HG03175 (cell line): ENCODE measurements around the gene RNH1.

Source experiments
- ATAC-seq: cut with Tn5 transposase; IDR thresholded peaks from one replicate; pipeline ENCODE4 v1.9.1; 2021; ENCODE audit warnings: mild to moderate bottlenecking, moderate library complexity; ENCODE audit not compliant: unreplicated experiment

The RNH1 gene

GRCh38 chr11:459511-460220, 47.4 kb downstream of the RNH1 start:
- ATAC-seq, result no peak

- no peak for ATAC-seq
Observed at GRCh38 chr11:457111-457760, 49.8 kb downstream of the RNH1 start.

- ATAC-seq, result no peak
Observed at GRCh38 chr11:456533-456932, 50.5 kb downstream of the RNH1 start.

GRCh38 chr11:455566-456147, 51.4 kb downstream of the RNH1 start:
- no peak for ATAC-seq

- no peak for ATAC-seq
Observed at GRCh38 chr11:454801-455565, 52.1 kb downstream of the RNH1 start.

GRCh38 chr11:454043-454442, 53.0 kb downstream of the RNH1 start:
- ATAC-seq, result no peak

- no peak for ATAC-seq
Observed at GRCh38 chr11:453564-453963, 53.5 kb downstream of the RNH1 start.

- ATAC-seq, result no peak
Observed at GRCh38 chr11:452916-453527, 54.0 kb downstream of the RNH1 start.

- no peak for ATAC-seq
Observed at GRCh38 chr11:452203-452744, 54.8 kb downstream of the RNH1 start.

- ATAC-seq, result no peak
Observed at GRCh38 chr11:451738-452137, 55.3 kb downstream of the RNH1 start.

- ATAC-seq, result no peak
Observed at GRCh38 chr11:450809-451451, 56.1 kb downstream of the RNH1 start.

- peak; percentile 77 for ATAC-seq
Observed at GRCh38 chr11:449889-450808, 56.9 kb downstream of the RNH1 start, which contains the start of gene PTDSS2. Gene PTDSS2, plus strand, starts transcription at chr11:450279. Its CDS starts 177 bp downstream, at chr11:450456.

- peak; percentile 49 for ATAC-seq
Observed at GRCh38 chr11:447923-448731, 58.9 kb downstream of the RNH1 start.

- ATAC-seq, result no peak
Observed at GRCh38 chr11:446891-447290, 60.2 kb downstream of the RNH1 start.

- no peak for ATAC-seq
Observed at GRCh38 chr11:445765-446588, 61.1 kb downstream of the RNH1 start.
